SK-N-MC (cell line): Measurements from ENCODE around the gene FZD1.

ENCODE experiments used
- DNase-seq: peaks from one replicate; pipeline ENCODE4 v3.0.0-alpha.2; 2011; ENCODE audit warnings: low read depth, low spot score
- H3K27ac ChIP-seq: fragments of 200-600 bp; sonication (generic); 2 replicates; pipeline ENCODE4 v1.5.1; 2016; ENCODE audit warnings: mixed run types
- H3K36me3 ChIP-seq: fragments of 200-600 bp; sonication (generic); 2 replicates; pipeline ENCODE4 v1.6.1; 2017; ENCODE audit warnings: antibody characterized with exemption, low read length, mixed read lengths; ENCODE audit not compliant: insufficient read depth
- H3K4me3 ChIP-seq: fragments of 200-600 bp; sonication (generic); 2 replicates; pipeline ENCODE4 v1.5.1; 2016
- H3K9ac ChIP-seq: fragments of 200-600 bp; sonication (generic); 2 replicates; pipeline ENCODE4 v1.8.0; 2017; ENCODE audit warnings: mixed run types, mixed read lengths; ENCODE audit not compliant: insufficient read length
- H3K9me3 ChIP-seq: fragments of 200-600 bp; sonication (generic); 2 replicates; pipeline ENCODE4 v1.6.1; 2017; ENCODE audit warnings: low read depth, mild to moderate bottlenecking, antibody characterized with exemption, low read length, moderate library complexity, mixed read lengths
- EZH2 ChIP-seq: fragments of 200-600 bp; sonication (generic); IDR thresholded peaks from one replicate; pipeline ENCODE4 v1.6.1; 2017; ENCODE audit warnings: antibody characterized with exemption
- FOXP2 ChIP-seq: optimal IDR thresholded peaks from 2 replicates; pipeline ENCODE3; 2011; ENCODE audit warnings: mild to moderate bottlenecking, moderate library complexity; ENCODE audit not compliant: insufficient read depth; ENCODE audit errors: extremely low read length, control extremely low read depth
- POLR2AphosphoS5 ChIP-seq: IDR thresholded peaks from 2 replicates; pipeline ENCODE4 v1.6.1; 2012; ENCODE audit warnings: mild to moderate bottlenecking, low read depth, low read length, borderline replicate concordance

Gene FZD1

DNA sequence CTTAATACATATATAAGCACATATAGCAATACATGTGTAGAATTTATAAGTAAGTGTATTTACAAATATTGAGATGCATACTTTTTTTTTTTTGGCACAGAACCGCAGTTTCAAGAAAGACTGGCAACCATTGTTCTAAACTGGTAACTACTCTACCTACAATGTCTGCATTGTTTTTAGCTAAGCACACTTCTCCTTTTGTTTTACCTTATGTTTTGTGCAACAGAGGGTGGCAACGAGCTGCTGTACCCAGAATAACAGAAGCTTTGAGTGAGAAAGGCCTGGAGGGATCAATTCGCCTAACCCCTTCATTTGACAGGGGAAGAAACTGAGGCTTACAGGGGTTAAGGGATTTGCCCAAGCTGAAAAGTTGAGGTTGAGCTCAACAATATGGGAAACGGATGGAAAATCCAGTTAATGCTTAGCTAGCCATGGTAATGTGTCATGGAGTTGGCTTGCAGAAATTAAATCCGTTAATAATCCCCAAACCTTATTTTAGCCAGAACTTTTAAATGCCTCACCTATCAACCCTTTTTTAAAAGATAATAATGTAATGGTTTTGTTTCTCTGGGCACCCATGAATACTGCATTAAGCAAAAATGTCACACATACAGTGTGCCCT, 25.5 kb downstream of the FZD1 start:
- H3K9me3 ChIP-seq: no peaks in the 10 kb centered on the region
- no peak overlapping the region for H3K4me3 ChIP-seq
- no peak for DNase-seq
- H3K27ac ChIP-seq: no peak overlapping the region
- no peak overlapping the region for H3K9ac ChIP-seq
- TF ChIP-seq FOXP2 (no peak), EZH2 (no peak), POLR2AphosphoS5 (no peak)
- no peaks in the 10 kb centered on the region for H3K36me3 ChIP-seq

GRCh38 chr7:91291302-91291701, 27.1 kb downstream of the FZD1 start:
- Histone ChIP-seq H3K27ac (no peak overlapping the region), H3K9me3 (no peaks in the 10 kb centered on the region), H3K9ac (no peak overlapping the region), H3K36me3 (no peaks in the 10 kb centered on the region), H3K4me3 (no peak overlapping the region)
- TF ChIP-seq FOXP2 (no peak), POLR2AphosphoS5 (no peak), EZH2 (no peak)
- no peak for DNase-seq

- H3K9ac ChIP-seq: no peak overlapping the region
- H3K27ac ChIP-seq: no peak overlapping the region
- no peaks in the 10 kb centered on the region for H3K9me3 ChIP-seq
- H3K4me3 ChIP-seq: no peak overlapping the region
- H3K36me3 ChIP-seq: no peaks in the 10 kb centered on the region
- TF ChIP-seq POLR2AphosphoS5 (no peak), FOXP2 (no peak), EZH2 (no peak)
- no peak for DNase-seq
These were observed 27.7 kb downstream of the FZD1 start for GRCh38 chr7:91291902-91292301.

DNA sequence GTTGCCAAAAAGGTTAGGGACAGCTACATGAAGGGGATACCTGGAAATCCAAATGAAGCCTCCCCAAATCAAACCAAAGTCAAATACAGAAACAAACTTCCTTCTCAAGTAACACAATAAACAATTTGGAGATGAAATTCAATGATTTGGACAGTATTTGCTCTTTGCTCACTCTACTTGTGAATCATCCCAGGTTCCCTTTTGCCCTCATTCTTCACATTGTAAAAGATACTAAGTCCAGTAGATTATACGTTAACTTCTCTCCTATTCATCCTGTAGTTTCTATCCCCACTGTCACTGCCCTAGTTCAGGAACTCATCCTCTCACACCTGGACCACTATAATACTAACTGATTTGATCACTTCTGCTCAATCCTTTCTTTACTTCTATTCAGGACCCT, 28.3 kb downstream of the FZD1 start:
- no peak for DNase-seq
- TF ChIP-seq EZH2 (no peak), FOXP2 (no peak), POLR2AphosphoS5 (no peak)
- no peak overlapping the region for H3K9ac ChIP-seq
- no peaks in the 10 kb centered on the region for H3K9me3 ChIP-seq
- H3K4me3 ChIP-seq: no peak overlapping the region
- H3K27ac ChIP-seq: no peak overlapping the region
- H3K36me3 ChIP-seq: no peaks in the 10 kb centered on the region

GRCh38 chr7:91293136-91293535, 28.9 kb downstream of the FZD1 start:
- Histone ChIP-seq H3K27ac (no peak overlapping the region), H3K9ac (no peak overlapping the region), H3K4me3 (no peak overlapping the region), H3K9me3 (no peaks in the 10 kb centered on the region), H3K36me3 (no peaks in the 10 kb centered on the region)
- no peak for DNase-seq
- TF ChIP-seq FOXP2 (no peak), EZH2 (no peak), POLR2AphosphoS5 (no peak)

- Histone ChIP-seq H3K4me3 (no peak overlapping the region), H3K27ac (no peak overlapping the region), H3K36me3 (no peaks in the 10 kb centered on the region), H3K9me3 (no peaks in the 10 kb centered on the region), H3K9ac (no peak overlapping the region)
- TF ChIP-seq POLR2AphosphoS5 (no peak), EZH2 (no peak), FOXP2 (no peak)
- no peak for DNase-seq
These were observed 29.6 kb downstream of the FZD1 start for GRCh38 chr7:91293840-91294239.

DNA sequence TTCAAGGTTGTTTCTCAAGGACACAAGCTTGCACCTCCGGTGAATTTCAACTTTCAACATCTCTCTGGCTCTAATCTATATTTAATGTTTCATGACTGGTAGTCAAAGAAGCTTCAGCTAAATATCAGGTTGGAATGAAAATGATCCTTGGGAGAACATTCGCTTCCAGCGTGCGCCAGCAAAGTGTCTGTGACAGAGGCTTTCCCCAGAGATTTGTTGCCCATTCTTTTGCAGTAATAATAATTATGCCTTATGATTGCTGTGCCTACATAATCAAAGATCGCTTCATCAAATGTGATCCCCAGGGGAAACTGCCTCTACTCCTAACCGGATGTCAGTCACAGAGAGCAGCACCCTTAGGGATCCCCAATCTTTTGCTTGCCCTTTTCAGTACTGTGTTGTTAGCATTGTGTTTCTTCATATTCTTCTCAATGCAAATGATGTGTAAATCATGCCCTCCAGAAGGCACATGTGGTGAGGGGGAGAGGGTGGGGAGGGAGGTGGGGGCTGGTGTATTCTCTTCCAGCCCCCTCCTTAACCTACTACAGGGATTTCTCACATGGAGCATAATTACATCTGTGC, 30.5 kb downstream of the FZD1 start:
- no peak for DNase-seq

DNA sequence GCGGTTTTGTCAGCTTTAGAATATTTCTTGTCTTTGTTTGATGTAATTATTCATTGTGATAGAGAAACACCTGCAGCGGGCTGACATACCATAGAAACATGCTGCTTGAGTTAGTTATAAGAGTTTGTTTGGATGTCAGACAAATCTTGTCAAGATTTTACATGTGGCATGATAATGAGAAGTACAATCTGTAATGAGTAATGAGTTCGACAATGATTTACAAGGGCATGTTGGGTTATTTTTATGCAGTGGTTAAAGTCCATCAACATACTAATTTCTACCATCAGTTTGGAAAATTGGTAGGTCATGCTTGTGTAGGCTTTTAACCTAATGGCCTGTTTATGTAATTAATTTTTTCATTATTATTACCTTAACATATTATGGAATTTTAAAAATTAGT, 31.3 kb downstream of the FZD1 start:
- no peak for DNase-seq
- Histone ChIP-seq H3K36me3 (no peaks in the 10 kb centered on the region), H3K9ac (no peak overlapping the region), H3K27ac (no peak overlapping the region), H3K9me3 (no peaks in the 10 kb centered on the region), H3K4me3 (no peak overlapping the region)
- TF ChIP-seq FOXP2 (no peak), EZH2 (no peak), POLR2AphosphoS5 (no peak)

More for the DNA sequence above, 30.5 kb downstream of the FZD1 start:
- Histone ChIP-seq H3K27ac (no peak overlapping the region), H3K9me3 (no peaks in the 10 kb centered on the region), H3K36me3 (no peaks in the 10 kb centered on the region), H3K4me3 (no peak overlapping the region), H3K9ac (no peak overlapping the region)
- TF ChIP-seq FOXP2 (no peak), POLR2AphosphoS5 (no peak), EZH2 (no peak)
